Measurements from ENCODE around the gene RWDD1.

The RWDD1 gene

DNA sequence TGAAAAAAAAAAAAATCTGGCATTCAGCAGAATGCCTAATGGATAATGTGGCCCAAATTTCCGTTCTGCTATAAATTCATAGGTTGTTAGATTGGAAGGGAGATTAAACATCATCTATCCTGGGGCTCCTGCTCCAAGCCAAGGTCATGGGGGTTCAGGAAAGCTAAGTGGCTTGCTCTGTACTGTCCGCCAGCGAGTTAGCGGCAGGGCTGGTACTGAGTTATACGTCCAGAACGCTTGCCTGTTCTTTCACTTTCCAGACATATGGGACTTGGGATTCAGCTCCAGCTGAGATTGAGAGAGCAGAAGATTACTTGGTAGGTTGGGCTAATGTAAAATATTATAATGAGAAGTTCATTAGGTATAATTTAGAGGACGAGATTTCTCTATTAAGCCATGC lies 858 bp downstream of the RWDD1 start:
- H3K4me3 ChIP-seq (ENCODE audit: control insufficient read depth, low read depth, low read length) = peak overlapping the region; percentile 90
- no peak for DNase-seq (ENCODE audit: low read depth)
- TF ChIP-seq, protein P1, sequence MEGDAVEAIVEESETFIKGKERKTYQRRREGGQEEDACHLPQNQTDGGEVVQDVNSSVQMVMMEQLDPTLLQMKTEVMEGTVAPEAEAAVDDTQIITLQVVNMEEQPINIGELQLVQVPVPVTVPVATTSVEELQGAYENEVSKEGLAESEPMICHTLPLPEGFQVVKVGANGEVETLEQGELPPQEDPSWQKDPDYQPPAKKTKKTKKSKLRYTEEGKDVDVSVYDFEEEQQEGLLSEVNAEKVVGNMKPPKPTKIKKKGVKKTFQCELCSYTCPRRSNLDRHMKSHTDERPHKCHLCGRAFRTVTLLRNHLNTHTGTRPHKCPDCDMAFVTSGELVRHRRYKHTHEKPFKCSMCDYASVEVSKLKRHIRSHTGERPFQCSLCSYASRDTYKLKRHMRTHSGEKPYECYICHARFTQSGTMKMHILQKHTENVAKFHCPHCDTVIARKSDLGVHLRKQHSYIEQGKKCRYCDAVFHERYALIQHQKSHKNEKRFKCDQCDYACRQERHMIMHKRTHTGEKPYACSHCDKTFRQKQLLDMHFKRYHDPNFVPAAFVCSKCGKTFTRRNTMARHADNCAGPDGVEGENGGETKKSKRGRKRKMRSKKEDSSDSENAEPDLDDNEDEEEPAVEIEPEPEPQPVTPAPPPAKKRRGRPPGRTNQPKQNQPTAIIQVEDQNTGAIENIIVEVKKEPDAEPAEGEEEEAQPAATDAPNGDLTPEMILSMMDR (IDR thresholded peaks at IDR 0.05; ENCODE audit: control insufficient read depth, insufficient read depth, low read depth, low read length, missing control alignments) = no peak

DNA sequence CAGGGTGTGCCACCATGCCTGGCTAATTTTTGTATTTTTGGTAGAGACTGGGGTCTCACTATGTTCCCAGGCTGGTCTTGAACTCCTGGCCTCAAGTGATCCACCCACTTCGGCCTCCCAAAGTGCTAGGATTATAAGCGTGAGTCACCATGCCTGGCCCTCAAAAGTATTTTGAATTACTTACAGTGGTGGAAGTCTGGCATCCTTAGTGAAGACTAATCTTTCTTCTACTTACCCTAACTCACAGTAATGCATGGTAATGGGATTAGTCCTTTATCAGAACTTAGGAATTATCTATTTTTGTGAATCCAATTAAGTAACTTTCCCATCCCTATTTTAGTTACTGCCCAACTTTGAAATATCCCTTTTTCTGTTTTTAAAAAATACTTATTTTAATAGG lies 3.9 kb downstream of the RWDD1 start:
- H3K4me3 ChIP-seq (ENCODE audit: control insufficient read depth, low read depth, low read length) = no peak overlapping the region
- DNase-seq (ENCODE audit: low read depth) = no peak
- TF ChIP-seq, protein P1 (IDR thresholded peaks at IDR 0.05; ENCODE audit: control insufficient read depth, insufficient read depth, low read depth, low read length, missing control alignments) = no peak

DNA sequence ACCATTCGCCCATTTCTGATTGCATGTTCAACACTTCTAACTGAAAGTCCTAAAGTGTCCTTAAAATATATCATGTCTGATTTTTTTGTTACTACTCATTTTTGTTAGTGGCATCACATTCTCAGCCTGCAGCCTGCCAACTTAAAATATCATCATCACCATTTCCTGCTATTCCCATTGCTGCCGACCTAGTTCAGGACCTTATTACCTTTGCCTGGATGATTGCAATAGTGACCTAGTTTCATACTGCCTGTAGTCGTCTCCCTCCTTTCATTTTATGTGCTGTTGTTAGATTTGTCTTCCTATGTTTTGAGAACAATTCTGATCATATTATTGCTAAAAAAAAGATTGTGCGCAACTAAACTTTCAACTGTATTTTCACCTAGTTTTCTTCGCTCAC lies 6.2 kb downstream of the RWDD1 start:
- TF ChIP-seq, protein P1 (IDR thresholded peaks at IDR 0.05; ENCODE audit: control insufficient read depth, insufficient read depth, low read depth, low read length, missing control alignments) = no peak
- DNase-seq (ENCODE audit: low read depth) = no peak
- H3K4me3 ChIP-seq (ENCODE audit: control insufficient read depth, low read depth, low read length) = no peak overlapping the region

DNA sequence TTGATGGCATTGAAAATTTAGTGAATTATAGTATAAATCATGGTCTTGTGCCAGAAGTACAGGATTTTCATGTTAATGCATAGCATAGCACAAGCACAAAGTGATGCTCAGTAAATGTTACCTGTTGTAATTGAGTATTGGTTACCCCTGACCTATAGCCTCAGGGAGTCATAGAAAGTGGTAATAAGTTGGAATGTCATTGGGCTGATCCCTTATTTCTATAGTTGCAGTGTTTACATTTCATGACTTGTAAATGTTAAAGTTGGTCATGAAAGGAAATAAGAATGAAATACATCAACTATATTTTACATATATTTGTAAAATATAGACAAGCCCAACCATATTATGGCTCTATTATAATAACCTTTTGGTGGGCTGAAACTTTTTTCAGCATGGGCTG lies 7.0 kb downstream of the RWDD1 start:
- no peak for DNase-seq (ENCODE audit: low read depth)
- TF ChIP-seq, protein P1 (IDR thresholded peaks at IDR 0.05; ENCODE audit: control insufficient read depth, insufficient read depth, low read depth, low read length, missing control alignments) = no peak
- H3K4me3 ChIP-seq (ENCODE audit: control insufficient read depth, low read depth, low read length) = no peak overlapping the region

DNA sequence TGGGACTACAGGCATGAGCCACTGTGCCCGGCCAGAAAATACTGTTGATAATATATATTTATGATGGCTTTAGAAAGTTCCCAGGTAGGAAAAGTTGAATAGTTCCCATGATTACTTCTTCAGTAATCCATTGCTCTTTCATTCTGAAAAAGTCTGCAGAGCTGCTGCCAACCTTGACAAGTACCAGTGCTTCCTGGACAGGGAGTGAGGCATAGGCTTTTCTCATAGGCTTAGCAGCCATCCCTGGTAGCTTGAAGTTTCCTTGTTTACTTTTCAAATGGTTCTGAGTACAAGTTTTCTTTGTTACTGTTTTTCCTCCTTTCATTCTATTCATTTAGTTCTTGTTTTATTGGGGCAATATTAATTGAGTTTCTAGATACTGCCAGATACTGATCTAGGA lies 7.8 kb downstream of the RWDD1 start:
- TF ChIP-seq, protein P1 (IDR thresholded peaks at IDR 0.05; ENCODE audit: control insufficient read depth, insufficient read depth, low read depth, low read length, missing control alignments) = no peak
- no peak overlapping the region for H3K4me3 ChIP-seq (ENCODE audit: control insufficient read depth, low read depth, low read length)
- no peak for DNase-seq (ENCODE audit: low read depth)

DNA sequence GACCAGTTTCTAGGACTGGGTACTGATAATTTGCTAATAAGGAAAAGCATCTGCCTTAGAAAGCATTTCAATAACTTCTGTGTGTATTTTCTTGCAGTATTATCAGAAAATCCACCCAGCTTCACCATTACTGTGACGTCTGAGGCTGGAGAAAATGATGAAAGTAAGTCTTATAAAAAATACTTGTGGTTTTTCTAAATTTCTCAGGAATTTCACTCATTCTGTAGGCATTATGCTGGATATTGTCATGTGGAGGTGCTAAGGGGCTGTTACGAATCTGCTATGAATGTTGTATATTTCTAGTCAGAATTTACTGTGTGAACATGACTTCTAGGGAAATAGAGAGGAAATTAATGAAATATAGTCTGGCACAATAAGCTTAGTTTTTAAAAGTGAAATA lies 8.9 kb downstream of the RWDD1 start:
- H3K4me3 ChIP-seq (ENCODE audit: control insufficient read depth, low read depth, low read length) = no peak overlapping the region
- TF ChIP-seq, protein P1 (IDR thresholded peaks at IDR 0.05; ENCODE audit: control insufficient read depth, insufficient read depth, low read depth, low read length, missing control alignments) = no peak
- DNase-seq (ENCODE audit: low read depth) = peak; percentile 57

DNA sequence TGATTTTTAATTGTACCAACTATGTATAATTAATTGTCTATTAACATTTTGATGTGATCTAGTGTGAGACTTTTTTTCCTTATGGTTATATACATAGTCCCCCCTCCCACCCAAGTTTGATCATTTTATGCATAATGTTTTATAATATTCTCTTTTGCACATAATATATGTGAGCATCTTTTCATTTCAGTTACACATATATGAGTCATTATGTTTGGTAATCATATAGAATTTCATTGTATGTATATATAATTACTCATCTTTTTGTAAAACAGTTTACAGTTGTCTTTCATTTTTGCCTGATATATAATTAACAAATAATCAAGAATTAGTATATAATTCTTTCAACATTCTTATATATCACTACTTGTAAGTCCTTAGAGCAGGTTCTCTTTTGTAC lies 15.0 kb downstream of the RWDD1 start:
- TF ChIP-seq, protein P1 (IDR thresholded peaks at IDR 0.05; ENCODE audit: control insufficient read depth, insufficient read depth, low read depth, low read length, missing control alignments) = no peak
- no peak for DNase-seq (ENCODE audit: low read depth)
- H3K4me3 ChIP-seq (ENCODE audit: control insufficient read depth, low read depth, low read length) = no peak overlapping the region

Data from AG09309 (cell line).